Liver (tissue), 9 donors: Measurements from ENCODE around the gene BICDL2. TPM values are rescaled to one million over a fixed set of nuclear protein-coding genes. Genes with fewer than 3 reads are reported as not detected.

Experiments
- DNase-seq: peaks from one replicate; pipeline ENCODE4 v3.0.0-alpha.2; 2017; ENCODE audit warnings: low spot score
- H3K27ac ChIP-seq, 2 donors: one replicate each; pipeline ENCODE4 v1.7.0; 2013; ENCODE audit warnings: inconsistent platforms in 2 of 2, low read length in 2 of 2, control low read depth in 1 of 2, low read depth in 1 of 2, mild to moderate bottlenecking in 1 of 2
- H3K27me3 ChIP-seq, 4 donors: one replicate each; pipeline versions ENCODE4 v1.6.1 to v1.7.0; 2013; ENCODE audit warnings: low read length in 3 of 4, inconsistent platforms in 1 of 4, mild to moderate bottlenecking in 1 of 4, moderate library complexity in 1 of 4; ENCODE audit not compliant: control insufficient read depth in 4 of 4, insufficient read depth in 4 of 4
- H3K36me3 ChIP-seq, 4 donors: one replicate each; pipeline versions ENCODE4 v1.6.1 to v1.7.0; 2013; ENCODE audit warnings: low read length in 3 of 4, mild to moderate bottlenecking in 3 of 4, low read depth in 1 of 4, moderate library complexity in 1 of 4; ENCODE audit not compliant: control insufficient read depth in 4 of 4, insufficient read depth in 3 of 4
- H3K4me1 ChIP-seq, 4 donors: one replicate each; pipeline versions ENCODE4 v1.6.1 to v1.7.0; 2013; ENCODE audit warnings: low read length in 3 of 4, mild to moderate bottlenecking in 3 of 4, moderate library complexity in 1 of 4; ENCODE audit not compliant: control insufficient read depth in 4 of 4, insufficient read depth in 4 of 4
- H3K4me3 ChIP-seq, 3 donors: one replicate each; pipeline versions ENCODE4 v1.6.1 to v1.7.0; 2013; ENCODE audit warnings: low read length in 3 of 3, control low read depth in 1 of 3, low read depth in 1 of 3, mild to moderate bottlenecking in 1 of 3
- H3K9ac ChIP-seq, 2 donors: one replicate each; pipeline ENCODE4 v1.7.0; 2013; ENCODE audit warnings: low read length in 2 of 2, mild to moderate bottlenecking in 2 of 2, moderate library complexity in 2 of 2, control low read depth in 1 of 2, low read depth in 1 of 2
- H3K9me3 ChIP-seq, 4 donors: one replicate each; pipeline versions ENCODE4 v1.6.1 to v1.7.0; 2013; ENCODE audit warnings: low read length in 3 of 4; ENCODE audit not compliant: control insufficient read depth in 4 of 4
- ATF3 ChIP-seq: IDR thresholded peaks from 2 replicates; pipeline ENCODE4 v1.6.1; 2016; ENCODE audit warnings: antibody characterized with exemption
- CTCF ChIP-seq: fragments of 150-350 bp; IDR thresholded peaks from 2 replicates; pipeline ENCODE4 v1.5.1; 2017; ENCODE audit warnings: improper control_type of control experiment, low read depth, low read length; ENCODE audit not compliant: missing input control
- EGR1 ChIP-seq, 2 donors: IDR thresholded peaks; 2 replicates each; pipeline ENCODE4 v1.6.1; 2016 to 2018; ENCODE audit warnings: antibody characterized with exemption in 2 of 2, low read depth in 2 of 2
- FOXA1 ChIP-seq: IDR thresholded peaks from 2 replicates; pipeline ENCODE4 v1.6.1; 2016; ENCODE audit warnings: antibody characterized with exemption
- FOXA2 ChIP-seq: IDR thresholded peaks from 2 replicates; pipeline ENCODE4 v1.6.1; 2016; ENCODE audit warnings: antibody characterized with exemption
- GABPA ChIP-seq, 2 donors: IDR thresholded peaks in 1 of 2; conservative IDR thresholded peaks in 1 of 2; 2 replicates each; pipeline ENCODE4 v1.6.1; 2016; ENCODE audit warnings: antibody characterized with exemption in 2 of 2, mild to moderate bottlenecking in 1 of 2, moderate library complexity in 1 of 2
- HNF4A ChIP-seq, 2 donors: conservative IDR thresholded peaks; 2 replicates each; pipeline ENCODE4 v1.6.1; 2016; ENCODE audit warnings: antibody characterized with exemption in 2 of 2, mild to moderate bottlenecking in 2 of 2
- HNF4G ChIP-seq: IDR thresholded peaks from 2 replicates; pipeline ENCODE4 v1.6.1; 2016; ENCODE audit warnings: antibody characterized with exemption
- JUND ChIP-seq, 2 donors: IDR thresholded peaks; 2 replicates each; pipeline ENCODE4 v1.6.1; 2016; ENCODE audit warnings: antibody characterized with exemption in 2 of 2
- MAX ChIP-seq: IDR thresholded peaks from 2 replicates; pipeline ENCODE4 v1.6.1; 2016; ENCODE audit warnings: antibody characterized with exemption
- NR2F2 ChIP-seq: IDR thresholded peaks from 2 replicates; pipeline ENCODE4 v1.6.1; 2016; ENCODE audit warnings: antibody characterized with exemption
- RAD21 ChIP-seq, 2 donors: IDR thresholded peaks; 2 replicates each; pipeline ENCODE4 v1.6.1; 2016; ENCODE audit warnings: antibody characterized with exemption in 2 of 2, mild to moderate bottlenecking in 2 of 2
- REST ChIP-seq: IDR thresholded peaks from 2 replicates; pipeline ENCODE4 v1.6.1; 2016; ENCODE audit warnings: antibody characterized with exemption, mild to moderate bottlenecking
- RXRA ChIP-seq, 2 donors: IDR thresholded peaks; 2 replicates each; pipeline ENCODE4 v1.6.1; 2017 to 2018; ENCODE audit warnings: antibody characterized with exemption in 2 of 2, mild to moderate bottlenecking in 1 of 2
- SP1 ChIP-seq: IDR thresholded peaks from 2 replicates; pipeline ENCODE4 v1.6.1; 2018; ENCODE audit warnings: antibody characterized with exemption, mild to moderate bottlenecking
- TAF1 ChIP-seq: conservative IDR thresholded peaks from 2 replicates; pipeline ENCODE4 v1.6.1; 2016; ENCODE audit warnings: antibody characterized with exemption, mild to moderate bottlenecking
- YY1 ChIP-seq: IDR thresholded peaks from 2 replicates; pipeline ENCODE4 v1.6.1; 2016; ENCODE audit warnings: antibody characterized with exemption, mild to moderate bottlenecking
- ZBTB33 ChIP-seq: IDR thresholded peaks from 2 replicates; pipeline ENCODE4 v1.6.1; 2016; ENCODE audit warnings: antibody characterized with exemption
- WGBS: extraction: QIAGEN DNeasy Blood & Tissue Kit; methylation state at CpG from one replicate; pipeline ENCODE4 v1.1.7; 2013; 5-methylcytosine and 5-hydroxymethylcytosine counted together
- polyA plus RNA-seq, 2 donors: library from polyadenylated mRNA; stranded (reverse) in 1 of 2; unstranded in 1 of 2; fragments of 200-250 nt in 1 of 2; fragments of >200 nt in 1 of 2; fragmentation: Nextera tagmentation in 1 of 2; extraction: Ambion mirVana in 1 of 2; gene quantifications; one replicate each; pipeline versions ENCODE4 v1.2.1 to v1.2.3, GENCODE V29; 2013 to 2015
- total RNA-seq, 2 donors: library from RNA; depleted of rRNA; stranded (reverse); fragments of >200 nt; gene quantifications; one replicate each; pipeline ENCODE4 v1.2.3, GENCODE V29; 2014
- donor health status: healthy.
- donor health status: healthy.
- donor health status: healthy.
- donor health status: healthy.
- donor health status: healthy.

BICDL2 gene
- total and polyA plus RNA-seq, 4 donors, result 0.15 to 0.59 (median 0.33) TPM; not detected in 1

GRCh38 chr16:3014971-3015370 lies 21.8 kb downstream of the BICDL2 start:
- Histone ChIP-seq H3K27ac (no peak overlapping the region), H3K4me3 (no peak overlapping the region), H3K4me1 (peaks cover 6 to 27% (median 14%) of the 10 kb centered on the region in 4 donors), H3K9ac (no peak overlapping the region), H3K36me3 (no peaks in the 10 kb centered on the region), H3K9me3 (no peaks in the 10 kb centered on the region), H3K27me3 (no peaks in the 10 kb centered on the region)
- TF ChIP-seq NR2F2, result no peak
- TF ChIP-seq HNF4G, result no peak
- no peak for TF ChIP-seq TAF1
- no peak for TF ChIP-seq ATF3
- TF ChIP-seq CTCF, result no peak
- no peak for TF ChIP-seq RAD21 (IDR thresholded peaks at IDR 0.05)
- TF ChIP-seq SP1, result no peak
- no peak for TF ChIP-seq YY1
- no peak for TF ChIP-seq GABPA (IDR thresholded peaks at IDR 0.05 in 1 of 2, conservative IDR thresholded peaks at IDR 0.05 in 1 of 2)
- TF ChIP-seq HNF4A (conservative IDR thresholded peaks at IDR 0.05), result no peak
- no peak for TF ChIP-seq FOXA1
- TF ChIP-seq RXRA (IDR thresholded peaks at IDR 0.05), result no peak
- whole genome bisulfite sequencing, result 94% methylated on average over 6 of the region's 6 CpGs
- no peak for DNase-seq

GRCh38 chr16:3013998-3014690 lies 22.6 kb downstream of the BICDL2 start:
- TF ChIP-seq HNF4A (conservative IDR thresholded peaks at IDR 0.05) (no peak), FOXA2 (no peak), GABPA (IDR thresholded peaks at IDR 0.05 in 1 of 2, conservative IDR thresholded peaks at IDR 0.05 in 1 of 2) (no peak), RAD21 (IDR thresholded peaks at IDR 0.05) (no peak), FOXA1 (no peak), MAX (no peak), TAF1 (no peak), CTCF (no peak), YY1 (no peak), JUND (IDR thresholded peaks at IDR 0.05) (no peak), ZBTB33 (no peak), EGR1 (IDR thresholded peaks at IDR 0.05; ENCODE audit: low read depth in 2 of 2) (no peak), REST (no peak), HNF4G (no peak)
- Histone ChIP-seq H3K4me3 (no peak overlapping the region), H3K4me1 (peaks cover 4 to 24% (median 11%) of the 10 kb centered on the region in 4 donors), H3K36me3 (no peaks in the 10 kb centered on the region), H3K9ac (no peak overlapping the region), H3K27ac (no peak overlapping the region), H3K9me3 (no peaks in the 10 kb centered on the region), H3K27me3 (no peaks in the 10 kb centered on the region)
- 67% methylated on average over 12 of the region's 12 CpGs for WGBS
- DNase-seq, result no peak
